Measurements from ENCODE around the gene FARSA. TPM values are rescaled to one million over a fixed set of nuclear protein-coding genes. Genes with fewer than 3 reads are reported as not detected.

The FARSA gene
- total and polyA plus RNA-seq, 10 of the 15 experiments (the other 5 are each of a cell fraction or from before 2014, with no cell fraction given), result 20.3 to 212 (median 76.4) TPM

DNA sequence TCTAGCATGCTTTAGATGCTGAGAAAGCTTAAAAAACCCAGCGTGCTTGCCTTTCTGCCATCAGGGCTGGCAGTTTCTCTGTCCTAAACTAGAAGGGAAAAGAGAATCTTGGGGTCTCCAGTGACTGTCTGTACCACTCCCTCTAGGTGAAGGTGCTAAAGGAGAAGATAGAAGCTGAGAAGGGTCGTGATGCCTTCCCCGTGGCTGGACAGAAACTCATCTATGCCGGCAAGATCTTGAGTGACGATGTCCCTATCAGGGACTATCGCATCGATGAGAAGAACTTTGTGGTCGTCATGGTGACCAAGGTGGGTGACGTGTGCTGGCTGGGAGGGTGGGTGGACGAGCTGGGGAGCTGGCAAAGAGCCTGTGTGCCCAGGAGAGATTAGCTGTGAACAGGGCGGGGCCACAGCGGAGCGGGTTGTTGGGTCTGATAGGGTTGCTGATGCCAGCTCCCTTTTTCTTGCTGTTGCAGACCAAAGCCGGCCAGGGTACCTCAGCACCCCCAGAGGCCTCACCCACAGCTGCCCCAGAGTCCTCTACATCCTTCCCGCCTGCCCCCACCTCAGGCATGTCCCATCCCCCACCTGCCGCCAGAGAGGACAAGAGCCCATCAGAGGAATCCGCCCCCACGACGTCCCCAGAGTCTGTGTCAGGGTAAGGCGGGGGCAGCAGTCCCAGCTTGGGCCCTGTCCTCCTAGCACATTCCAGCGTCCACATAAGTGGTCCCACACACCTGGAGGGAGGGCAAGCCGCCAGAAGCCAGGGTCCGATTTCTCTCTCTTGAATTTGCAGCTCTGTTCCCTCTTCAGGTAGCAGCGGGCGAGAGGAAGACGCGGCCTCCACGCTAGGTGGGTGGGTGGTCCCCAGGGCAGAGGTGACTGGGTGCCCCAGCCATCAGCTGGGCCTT is 14.4 kb upstream of the FARSA start:
- H3K4me1 ChIP-seq (ENCODE audit: control insufficient read depth, insufficient read depth, low read length), result peaks cover 20% of the 10 kb centered on the region
- ChIA-PET POLR2A (no interaction called here), SMC1A (ENCODE audit: uncharacterized antibody, unreplicated experiment) (no interaction called here), RAD21 (ENCODE audit: unreplicated experiment) (no interaction called here), CTCF (interaction anchor here (0.5 to 1.0 kb wide), 2 partner anchors 18 to 63 kb away, joined by 3 to 5 read pairs; no protein-coding TSS in a partner anchor)
- DNase-seq (ENCODE audit: low read depth, low spot score) (no peak), ATAC-seq (no peak), FAIRE-seq (no peak)
- WGBS (ENCODE audit: insufficient coverage, insufficient replicate concordance, low lambda C conversion rate, missing lambda C conversion rate), result 94% methylated on average over 18 of the region's 28 CpGs
- TF ChIP-seq SIX5 (IDR thresholded peaks at IDR 0.05; ENCODE audit: low read depth, low read length, severe bottlenecking), result no peak
- TF ChIP-seq ATF7 (IDR thresholded peaks at IDR 0.05; ENCODE audit: low read depth), result no peak
- TF ChIP-seq, protein P1, sequence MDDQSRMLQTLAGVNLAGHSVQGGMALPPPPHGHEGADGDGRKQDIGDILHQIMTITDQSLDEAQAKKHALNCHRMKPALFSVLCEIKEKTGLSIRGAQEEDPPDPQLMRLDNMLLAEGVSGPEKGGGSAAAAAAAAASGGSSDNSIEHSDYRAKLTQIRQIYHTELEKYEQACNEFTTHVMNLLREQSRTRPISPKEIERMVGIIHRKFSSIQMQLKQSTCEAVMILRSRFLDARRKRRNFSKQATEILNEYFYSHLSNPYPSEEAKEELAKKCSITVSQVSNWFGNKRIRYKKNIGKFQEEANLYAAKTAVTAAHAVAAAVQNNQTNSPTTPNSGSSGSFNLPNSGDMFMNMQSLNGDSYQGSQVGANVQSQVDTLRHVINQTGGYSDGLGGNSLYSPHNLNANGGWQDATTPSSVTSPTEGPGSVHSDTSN (IDR thresholded peaks at IDR 0.05; ENCODE audit: insufficient replicate concordance, low read depth, low read length), result no peak
- TF ChIP-seq TARDBP (IDR thresholded peaks at IDR 0.05; ENCODE audit: borderline replicate concordance), result no peak
- no peak for TF ChIP-seq JUNB (IDR thresholded peaks at IDR 0.05)
- no peak for TF ChIP-seq NBN (IDR thresholded peaks at IDR 0.05)
- TF ChIP-seq RB1 (IDR thresholded peaks at IDR 0.05; ENCODE audit: borderline replicate concordance), result no peak
- TF ChIP-seq TBL1XR1 (IDR thresholded peaks at IDR 0.05; ENCODE audit: low read depth, low read length), result no peak
- TF ChIP-seq NR2F1 (conservative IDR thresholded peaks at IDR 0.05), result no peak
- TF ChIP-seq TAF1 (IDR thresholded peaks at IDR 0.05; ENCODE audit: borderline replicate concordance, low read depth, low read length), result no peak
- TF ChIP-seq, protein P2, sequence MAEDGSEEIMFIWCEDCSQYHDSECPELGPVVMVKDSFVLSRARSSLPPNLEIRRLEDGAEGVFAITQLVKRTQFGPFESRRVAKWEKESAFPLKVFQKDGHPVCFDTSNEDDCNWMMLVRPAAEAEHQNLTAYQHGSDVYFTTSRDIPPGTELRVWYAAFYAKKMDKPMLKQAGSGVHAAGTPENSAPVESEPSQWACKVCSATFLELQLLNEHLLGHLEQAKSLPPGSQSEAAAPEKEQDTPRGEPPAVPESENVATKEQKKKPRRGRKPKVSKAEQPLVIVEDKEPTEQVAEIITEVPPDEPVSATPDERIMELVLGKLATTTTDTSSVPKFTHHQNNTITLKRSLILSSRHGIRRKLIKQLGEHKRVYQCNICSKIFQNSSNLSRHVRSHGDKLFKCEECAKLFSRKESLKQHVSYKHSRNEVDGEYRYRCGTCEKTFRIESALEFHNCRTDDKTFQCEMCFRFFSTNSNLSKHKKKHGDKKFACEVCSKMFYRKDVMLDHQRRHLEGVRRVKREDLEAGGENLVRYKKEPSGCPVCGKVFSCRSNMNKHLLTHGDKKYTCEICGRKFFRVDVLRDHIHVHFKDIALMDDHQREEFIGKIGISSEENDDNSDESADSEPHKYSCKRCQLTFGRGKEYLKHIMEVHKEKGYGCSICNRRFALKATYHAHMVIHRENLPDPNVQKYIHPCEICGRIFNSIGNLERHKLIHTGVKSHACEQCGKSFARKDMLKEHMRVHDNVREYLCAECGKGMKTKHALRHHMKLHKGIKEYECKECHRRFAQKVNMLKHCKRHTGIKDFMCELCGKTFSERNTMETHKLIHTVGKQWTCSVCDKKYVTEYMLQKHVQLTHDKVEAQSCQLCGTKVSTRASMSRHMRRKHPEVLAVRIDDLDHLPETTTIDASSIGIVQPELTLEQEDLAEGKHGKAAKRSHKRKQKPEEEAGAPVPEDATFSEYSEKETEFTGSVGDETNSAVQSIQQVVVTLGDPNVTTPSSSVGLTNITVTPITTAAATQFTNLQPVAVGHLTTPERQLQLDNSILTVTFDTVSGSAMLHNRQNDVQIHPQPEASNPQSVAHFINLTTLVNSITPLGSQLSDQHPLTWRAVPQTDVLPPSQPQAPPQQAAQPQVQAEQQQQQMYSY (CRISPR knock-in tag; IDR thresholded peaks at IDR 0.05), result no peak
- no peak for TF ChIP-seq ZNF24 (IDR thresholded peaks at IDR 0.05)
- TF ChIP-seq, protein P3, sequence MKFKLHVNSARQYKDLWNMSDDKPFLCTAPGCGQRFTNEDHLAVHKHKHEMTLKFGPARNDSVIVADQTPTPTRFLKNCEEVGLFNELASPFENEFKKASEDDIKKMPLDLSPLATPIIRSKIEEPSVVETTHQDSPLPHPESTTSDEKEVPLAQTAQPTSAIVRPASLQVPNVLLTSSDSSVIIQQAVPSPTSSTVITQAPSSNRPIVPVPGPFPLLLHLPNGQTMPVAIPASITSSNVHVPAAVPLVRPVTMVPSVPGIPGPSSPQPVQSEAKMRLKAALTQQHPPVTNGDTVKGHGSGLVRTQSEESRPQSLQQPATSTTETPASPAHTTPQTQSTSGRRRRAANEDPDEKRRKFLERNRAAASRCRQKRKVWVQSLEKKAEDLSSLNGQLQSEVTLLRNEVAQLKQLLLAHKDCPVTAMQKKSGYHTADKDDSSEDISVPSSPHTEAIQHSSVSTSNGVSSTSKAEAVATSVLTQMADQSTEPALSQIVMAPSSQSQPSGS (IDR thresholded peaks at IDR 0.05; ENCODE audit: low read length), result no peak
- TF ChIP-seq, protein P4, sequence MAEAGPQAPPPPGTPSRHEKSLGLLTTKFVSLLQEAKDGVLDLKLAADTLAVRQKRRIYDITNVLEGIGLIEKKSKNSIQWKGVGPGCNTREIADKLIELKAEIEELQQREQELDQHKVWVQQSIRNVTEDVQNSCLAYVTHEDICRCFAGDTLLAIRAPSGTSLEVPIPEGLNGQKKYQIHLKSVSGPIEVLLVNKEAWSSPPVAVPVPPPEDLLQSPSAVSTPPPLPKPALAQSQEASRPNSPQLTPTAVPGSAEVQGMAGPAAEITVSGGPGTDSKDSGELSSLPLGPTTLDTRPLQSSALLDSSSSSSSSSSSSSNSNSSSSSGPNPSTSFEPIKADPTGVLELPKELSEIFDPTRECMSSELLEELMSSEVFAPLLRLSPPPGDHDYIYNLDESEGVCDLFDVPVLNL (IDR thresholded peaks at IDR 0.05; ENCODE audit: low read depth, low read length), result no peak
- no peak overlapping the region for H3K9ac ChIP-seq (ENCODE audit: control insufficient read depth, insufficient read depth, low read length)
- in situ Hi-C loops (cut with MboI) (no loop called here), intact Hi-C loops (cut with micrococcal nuclease; ENCODE audit: unreplicated experiment) (no loop called here)
- H3K36me3 ChIP-seq (ENCODE audit: control insufficient read depth in 2 of 2, insufficient read depth in 2 of 2, low read length in 1 of 2), result peaks cover 26 to 34% of the 10 kb centered on the region in 2 experiments
- no peak overlapping the region for H3K4me3 ChIP-seq
- H3K79me2 ChIP-seq (ENCODE audit: control insufficient read depth, insufficient read depth, low read length), result peaks cover 31% of the 10 kb centered on the region
- no peaks in the 10 kb centered on the region for H4K20me1 ChIP-seq (ENCODE audit: control insufficient read depth, insufficient read depth)
- no peaks in the 10 kb centered on the region for H3K9me3 ChIP-seq (replicated peaks; ENCODE audit: control insufficient read depth, insufficient read depth, low read length)
- H3K4me2 ChIP-seq (ENCODE audit: control insufficient read depth, insufficient read depth), result peak overlapping the region; percentile 93
- BruUV-seq (replicated peaks), result no TSS peak
- no peak overlapping the region for H2AFZ ChIP-seq (ENCODE audit: control insufficient read depth, low read depth, low read length)
- no peaks in the 10 kb centered on the region for H3K27me3 ChIP-seq (replicated peaks in 1 of 2; ENCODE audit: control insufficient read depth in 2 of 2, insufficient read depth in 2 of 2, low read length in 1 of 2)
- H3K27ac ChIP-seq (ENCODE audit: control insufficient read depth, insufficient read depth), result no peak overlapping the region

All from GM12878 (cell line).